ENCODE results near the gene GFPT2.

Gene GFPT2

DNA sequence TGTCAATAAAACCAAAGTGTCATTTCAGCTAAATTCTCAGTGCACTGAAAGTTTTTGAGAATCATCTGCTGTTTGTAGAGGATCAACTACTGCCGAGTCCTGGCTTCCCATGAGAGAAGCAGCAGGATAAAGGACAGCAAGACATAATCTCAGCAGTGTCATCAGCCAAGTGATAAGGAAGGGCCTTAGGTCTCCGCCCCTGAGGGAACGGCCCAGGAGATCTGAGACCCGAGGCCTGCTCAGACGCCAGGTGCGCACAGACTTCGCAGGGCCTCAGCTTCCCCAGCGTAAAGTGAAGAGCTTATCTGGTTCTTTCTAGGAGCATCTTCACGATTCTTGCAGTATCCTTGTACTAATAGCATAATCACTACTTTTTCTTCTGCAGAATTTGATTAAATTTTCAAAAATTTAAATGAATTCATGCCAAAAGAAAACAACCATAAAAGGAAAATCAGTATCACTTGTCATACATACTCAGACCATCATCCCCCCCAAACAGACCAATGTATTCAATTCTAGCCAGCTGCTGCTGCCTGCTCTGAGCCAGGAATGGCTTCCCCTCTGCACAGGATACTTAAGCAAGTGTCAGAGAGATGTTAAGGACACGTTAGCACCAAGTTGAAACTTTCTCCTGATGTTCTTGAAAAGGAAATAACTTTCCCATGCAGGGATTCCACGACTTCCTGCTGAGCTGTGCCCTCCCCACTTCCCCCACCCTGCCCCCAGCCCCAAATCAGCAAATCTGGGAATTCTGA lies 2.2 kb downstream of the GFPT2 start:
- no peak for DNase-seq

GRCh38 chr5:180350296-180350695 lies 2.8 kb downstream of the GFPT2 start:
- no peak for DNase-seq

DNA sequence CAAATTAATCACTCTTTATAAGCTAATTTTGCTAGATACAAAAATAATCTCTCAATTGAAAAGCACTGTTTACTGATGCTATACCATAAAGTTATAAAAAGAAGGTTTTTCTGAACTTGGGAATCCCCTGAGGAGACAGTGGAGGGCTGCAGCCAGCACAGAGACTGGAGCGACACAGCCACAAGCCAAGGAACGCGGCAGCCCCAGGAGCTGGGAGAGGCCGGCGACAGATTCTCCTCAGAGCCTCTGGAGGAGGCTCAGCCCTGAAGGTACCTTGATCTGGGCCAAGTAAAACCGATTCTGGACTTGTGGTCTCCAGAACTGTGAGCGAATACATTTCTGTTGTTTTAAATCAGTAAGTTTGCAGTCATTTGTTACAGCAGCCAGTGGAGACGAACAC lies 3.7 kb downstream of the GFPT2 start:
- no peak for DNase-seq

GRCh38 chr5:180348336-180348735 lies 4.8 kb downstream of the GFPT2 start:
- DNase-seq: no peak

- DNase-seq: no peak
Observed at GRCh38 chr5:180347702-180348101, 5.4 kb downstream of the GFPT2 start.

DNA sequence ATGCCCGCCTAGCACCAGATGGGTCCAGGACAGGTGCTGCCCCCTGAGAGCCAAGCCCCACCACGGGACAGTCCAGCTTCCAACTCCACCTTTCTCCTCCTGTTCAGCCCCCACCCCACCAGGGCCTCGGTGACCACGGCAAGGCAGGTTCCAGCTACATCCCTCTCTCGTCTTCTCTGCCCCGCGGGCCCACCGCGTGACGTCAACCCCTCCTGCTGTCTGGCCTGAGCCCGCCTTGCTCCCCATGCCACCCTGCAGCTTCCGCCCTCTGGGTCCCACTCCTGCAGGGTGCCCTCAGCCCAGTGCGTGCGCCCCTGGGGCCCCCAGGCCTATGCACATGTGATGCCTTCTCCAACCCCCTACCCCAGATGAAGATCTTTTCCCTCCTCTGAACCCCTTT lies 6.8 kb downstream of the GFPT2 start:
- no peak for DNase-seq

- DNase-seq: no peak
Observed at GRCh38 chr5:180345781-180346180, 7.4 kb downstream of the GFPT2 start.

DNA sequence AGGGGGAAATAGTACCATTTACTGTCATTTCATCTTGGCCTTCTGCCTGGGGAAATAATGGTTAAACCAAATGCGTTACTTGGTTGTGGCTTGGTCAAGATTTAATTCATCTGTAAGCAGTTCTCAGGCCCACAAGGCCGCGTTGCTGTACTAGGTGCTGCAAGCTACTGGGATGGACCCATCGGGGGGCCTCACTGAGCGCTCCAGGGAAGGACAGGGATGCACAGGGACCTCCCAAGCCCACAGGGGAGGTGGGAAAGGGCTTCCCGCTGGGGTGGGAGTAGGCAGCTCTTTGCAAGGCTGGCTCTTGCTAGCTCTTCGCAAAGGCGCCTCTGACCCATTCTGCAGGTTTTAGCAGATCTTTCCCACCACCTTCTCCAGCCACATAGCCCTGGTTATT lies 8.0 kb downstream of the GFPT2 start:
- DNase-seq: no peak

- no peak for DNase-seq
Observed at GRCh38 chr5:180344696-180344999, 8.5 kb downstream of the GFPT2 start.

DNA sequence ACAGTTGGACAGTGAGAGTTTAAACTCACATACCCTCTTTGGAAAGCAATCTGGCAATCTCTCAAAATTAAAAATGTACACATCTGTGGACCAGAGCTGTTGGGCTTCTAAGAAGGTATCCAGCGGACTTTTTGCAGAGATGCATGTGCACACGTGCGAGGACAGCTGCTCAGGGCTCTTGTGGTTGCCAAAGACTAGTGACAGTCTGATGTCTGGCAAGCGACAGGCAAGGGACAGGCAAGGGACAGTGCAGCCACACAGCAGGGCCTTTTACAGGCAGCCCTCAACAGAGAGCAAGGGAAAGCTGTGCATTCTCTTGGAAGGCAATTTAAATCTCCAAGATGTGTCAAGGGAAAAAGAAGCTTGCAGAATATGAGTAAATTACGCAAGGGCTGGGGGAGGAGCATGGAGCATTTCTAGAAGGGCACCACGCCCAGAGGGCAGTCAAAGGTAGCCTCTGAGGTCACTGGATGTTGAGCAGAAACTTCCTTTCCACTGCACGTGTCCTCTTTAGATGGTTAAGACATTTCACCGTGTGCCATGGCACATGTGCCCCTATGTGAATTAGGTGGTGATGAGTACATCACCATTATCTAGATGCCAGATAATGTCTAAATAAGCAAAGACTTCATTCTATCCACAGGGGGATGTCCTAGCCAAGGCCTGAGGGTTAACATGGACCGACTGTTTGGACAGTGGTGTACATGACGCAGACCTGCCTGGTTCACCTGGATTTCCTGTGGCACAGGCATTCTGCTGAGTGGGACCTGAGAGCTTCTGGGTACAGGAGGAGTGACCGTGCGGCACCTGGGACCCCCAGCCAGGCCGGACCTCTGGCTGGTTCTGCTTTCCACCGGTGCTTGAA lies 9.1 kb downstream of the GFPT2 start:
- no peak for DNase-seq

DNA sequence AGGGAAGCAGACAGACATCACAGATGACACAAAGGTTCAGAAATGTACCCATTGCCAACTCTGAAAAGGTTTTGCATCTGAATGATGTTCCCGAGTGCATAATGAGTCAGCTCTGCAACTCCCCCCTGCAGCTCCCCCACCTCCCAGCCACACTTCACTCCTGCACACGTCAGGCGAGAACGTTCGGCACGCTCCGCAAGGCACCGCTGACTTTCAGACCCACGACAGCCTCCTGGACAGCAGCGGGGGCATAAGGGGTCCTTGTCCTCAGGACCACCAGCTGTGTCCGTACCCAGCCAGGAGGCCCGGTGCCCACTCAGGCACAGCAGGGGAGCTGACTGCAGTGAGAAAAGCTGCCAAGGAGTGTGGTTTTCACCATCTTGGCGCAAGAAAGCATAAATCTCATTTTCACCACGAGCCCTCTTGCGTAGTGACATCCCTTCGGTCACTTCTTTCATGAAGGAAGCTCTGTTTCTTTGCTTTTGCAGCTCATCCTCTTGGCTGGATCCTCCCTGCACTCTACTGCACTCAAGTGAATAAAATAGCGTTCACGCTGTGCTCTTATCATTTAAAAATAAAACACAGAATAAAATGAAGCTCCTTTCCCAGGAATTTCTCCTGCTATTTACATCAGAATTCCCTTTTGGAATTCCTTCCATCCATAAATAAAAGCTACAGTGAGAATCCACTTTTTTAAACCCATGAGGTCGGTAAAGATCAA lies 9.9 kb downstream of the GFPT2 start:
- no peak for DNase-seq

DNA sequence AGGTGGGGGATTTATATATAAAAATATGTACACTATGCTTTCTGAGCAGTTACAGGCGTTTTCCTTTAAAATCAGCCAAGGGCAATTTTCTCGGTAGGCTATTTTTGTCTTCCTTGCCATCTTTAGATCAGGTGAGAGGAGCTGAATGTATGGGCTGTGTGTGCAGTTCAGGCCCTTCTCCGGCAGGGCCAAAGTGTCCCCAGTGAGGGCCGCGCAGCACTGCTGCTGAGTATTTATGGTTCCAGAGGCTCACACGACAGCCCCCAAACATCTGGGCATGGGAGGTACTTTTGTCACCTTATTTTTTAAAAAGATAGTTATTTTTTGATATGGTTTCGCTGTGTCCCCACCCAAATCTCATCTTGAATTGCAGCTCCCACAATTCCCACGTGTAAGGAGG lies 11.5 kb downstream of the GFPT2 start:
- no peak for DNase-seq

DNA sequence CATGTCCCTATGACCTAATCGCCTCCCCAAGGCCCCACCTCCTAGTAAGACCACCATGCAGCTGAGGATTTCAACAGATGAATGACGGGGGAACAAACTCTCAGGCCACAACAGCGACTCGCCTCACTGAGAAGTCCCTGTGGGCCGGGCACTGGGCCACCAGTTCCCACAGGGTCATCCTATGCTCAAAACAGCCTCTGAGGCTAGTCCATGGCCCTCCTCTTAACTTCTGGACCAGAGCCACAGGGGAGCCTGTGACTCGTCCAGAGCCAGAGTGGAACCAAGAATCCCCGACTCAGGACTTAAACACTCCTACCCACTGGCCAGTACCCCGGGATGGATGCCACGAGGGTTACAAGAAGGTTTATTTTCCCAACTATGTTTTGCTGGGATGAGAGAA lies 12.3 kb downstream of the GFPT2 start:
- no peak for DNase-seq

DNA sequence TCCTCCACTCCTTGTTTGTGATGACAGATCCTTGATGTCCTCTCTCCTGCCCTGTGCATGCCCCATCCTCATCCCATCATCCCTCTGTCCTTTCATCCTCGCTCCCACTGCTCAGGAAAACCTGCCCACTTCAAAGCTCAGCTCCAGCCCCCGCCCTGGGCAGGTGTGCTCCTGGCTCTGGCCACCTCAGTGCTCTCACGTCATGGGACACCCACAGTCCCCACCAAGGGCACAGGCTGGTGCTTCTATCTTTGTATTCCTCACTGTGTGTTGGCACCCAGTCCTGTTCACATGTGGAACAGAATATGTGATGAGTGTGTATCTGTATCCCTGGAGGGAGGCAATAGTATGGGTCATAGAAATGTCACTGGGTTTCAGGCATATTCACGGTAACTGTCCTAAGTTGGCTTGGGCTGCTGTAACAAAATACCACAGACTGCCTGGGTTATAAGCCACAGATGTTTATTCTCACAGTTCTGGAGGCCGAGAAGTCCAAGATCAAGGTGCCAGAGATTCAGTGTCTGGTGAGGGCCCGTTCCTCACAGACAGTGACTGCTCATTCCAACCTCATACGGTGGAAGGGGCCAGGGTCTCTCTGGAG lies 13.5 kb downstream of the GFPT2 start:
- DNase-seq: no peak

DNA sequence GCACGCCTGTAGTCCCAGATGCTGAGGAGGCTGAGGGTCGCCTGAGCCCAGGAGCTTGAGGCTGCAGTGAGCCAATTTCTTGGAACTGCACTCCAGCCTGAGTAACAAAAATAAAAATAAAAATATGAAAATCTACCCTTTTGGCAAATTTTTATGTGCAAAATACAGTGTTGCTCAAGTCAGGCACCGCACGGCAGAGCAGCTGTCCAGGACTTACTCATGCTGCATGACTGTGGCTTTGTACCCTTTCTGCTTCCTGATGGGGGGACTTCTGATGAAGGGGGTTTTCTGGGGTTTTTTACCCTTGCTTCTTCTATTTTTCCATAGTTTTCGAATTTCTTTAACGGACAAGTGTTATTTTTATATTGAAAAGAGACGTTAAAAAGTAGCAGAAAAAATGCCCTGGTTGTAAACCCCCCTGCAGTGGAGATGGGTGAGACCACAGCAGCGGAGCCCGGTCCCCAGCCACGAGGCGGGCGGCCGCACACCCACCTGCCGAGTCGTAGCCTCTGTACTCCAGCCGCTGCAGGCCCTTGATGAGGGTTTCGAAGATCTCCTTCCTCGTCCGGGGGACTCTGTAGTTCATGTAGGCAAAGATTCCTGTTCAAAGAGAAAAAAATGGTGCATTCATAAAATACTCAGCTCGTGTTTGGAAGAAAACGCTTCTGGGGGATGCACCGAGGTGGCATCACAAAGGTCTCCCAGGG lies 15.0 kb downstream of the GFPT2 start:
- no peak for DNase-seq

- DNase-seq: no peak
Observed at GRCh38 chr5:180336234-180337020, 16.7 kb downstream of the GFPT2 start.

DNA sequence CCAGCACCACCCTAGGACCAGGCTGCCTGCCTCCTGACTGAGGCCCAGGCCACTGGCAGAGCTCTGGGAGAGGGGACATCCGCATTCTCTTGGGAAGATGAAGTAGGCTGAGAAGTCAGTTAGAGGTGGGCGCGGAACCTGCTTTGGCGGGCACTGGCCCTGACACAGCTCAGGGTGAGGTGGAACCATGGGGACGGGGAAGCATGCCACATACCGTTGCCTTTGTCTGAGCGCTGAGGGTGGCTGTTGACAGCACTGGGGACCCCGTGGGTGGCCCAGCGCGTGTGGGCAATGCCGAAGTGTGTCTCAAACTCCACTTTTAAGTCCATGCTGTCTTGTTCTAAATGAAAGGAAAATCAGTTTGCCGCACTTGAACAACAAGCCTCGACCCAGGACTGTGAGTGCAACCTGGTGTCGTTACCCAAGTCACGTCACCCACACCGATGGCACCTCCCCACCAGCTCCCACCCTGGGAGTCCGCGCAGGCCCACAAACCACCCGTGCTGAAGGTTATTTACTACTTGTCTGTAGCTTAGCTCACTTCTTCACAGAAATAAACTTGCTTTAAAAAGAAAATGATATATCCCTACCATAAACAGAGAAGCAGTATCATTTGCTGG lies 17.4 kb downstream of the GFPT2 start:
- DNase-seq: no peak

DNA sequence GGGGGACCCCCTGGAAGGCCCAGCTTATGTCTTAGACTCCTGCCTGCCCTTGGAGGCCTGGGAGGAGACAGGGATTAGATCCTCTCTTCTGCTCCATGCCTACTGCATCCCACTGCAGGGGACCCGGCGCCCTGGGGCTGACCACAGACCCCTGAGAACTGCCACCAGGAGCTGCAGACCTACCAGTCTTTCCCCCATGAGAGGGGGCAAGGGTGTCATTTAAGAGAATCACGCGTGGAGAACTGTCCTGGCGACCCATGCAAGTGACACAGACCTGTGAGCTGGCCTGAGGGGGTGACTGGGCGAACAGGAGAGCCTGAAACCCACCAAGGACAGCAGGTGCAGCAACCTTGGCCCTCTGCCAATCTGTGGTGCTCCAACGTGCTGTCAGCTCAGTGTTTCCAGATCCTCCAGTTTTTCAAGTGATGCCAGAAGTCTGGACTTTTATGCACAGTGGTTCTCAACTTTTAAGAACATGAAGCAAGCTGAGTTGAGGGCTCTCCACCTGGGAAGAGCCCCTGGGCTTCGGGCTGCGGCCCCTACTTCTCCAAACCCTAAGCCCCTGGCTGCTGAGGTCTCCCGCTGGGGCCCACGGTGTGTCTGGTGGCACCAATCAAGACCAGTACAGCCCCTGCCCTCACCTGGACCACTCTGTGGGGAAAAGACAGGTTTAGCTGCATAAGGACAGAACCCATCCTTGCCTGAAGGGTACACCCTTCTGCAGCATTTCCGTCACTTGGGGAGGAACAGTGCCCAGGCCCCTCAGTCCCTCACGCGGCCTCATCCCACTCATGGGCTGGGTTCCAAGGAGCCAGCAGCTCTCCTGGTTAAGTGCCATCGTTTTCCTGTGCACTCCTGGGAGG lies 18.2 kb downstream of the GFPT2 start:
- DNase-seq: no peak

DNA sequence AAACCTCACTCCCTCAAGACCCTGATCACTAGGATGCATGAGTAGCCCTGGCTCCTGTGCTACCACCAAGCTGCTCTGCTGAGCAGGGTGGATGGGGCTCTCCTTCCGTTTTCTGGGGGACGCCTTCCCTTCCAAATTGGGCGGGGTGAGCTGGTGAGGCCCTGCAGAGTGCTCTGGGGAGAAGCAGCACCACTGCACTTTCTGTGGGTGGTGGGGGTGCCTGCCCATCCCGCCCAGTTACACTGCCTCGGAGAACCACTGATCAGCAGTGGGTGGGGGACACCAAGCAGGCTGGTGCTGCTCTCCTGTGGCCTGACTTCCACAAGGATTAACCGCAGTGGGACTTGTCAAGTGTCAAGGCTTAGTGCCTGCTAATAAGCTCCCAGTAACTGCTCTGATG lies 19.0 kb downstream of the GFPT2 start:
- no peak for DNase-seq

- no peak for DNase-seq
Observed at GRCh38 chr5:180333661-180334060, 19.5 kb downstream of the GFPT2 start.

DNA sequence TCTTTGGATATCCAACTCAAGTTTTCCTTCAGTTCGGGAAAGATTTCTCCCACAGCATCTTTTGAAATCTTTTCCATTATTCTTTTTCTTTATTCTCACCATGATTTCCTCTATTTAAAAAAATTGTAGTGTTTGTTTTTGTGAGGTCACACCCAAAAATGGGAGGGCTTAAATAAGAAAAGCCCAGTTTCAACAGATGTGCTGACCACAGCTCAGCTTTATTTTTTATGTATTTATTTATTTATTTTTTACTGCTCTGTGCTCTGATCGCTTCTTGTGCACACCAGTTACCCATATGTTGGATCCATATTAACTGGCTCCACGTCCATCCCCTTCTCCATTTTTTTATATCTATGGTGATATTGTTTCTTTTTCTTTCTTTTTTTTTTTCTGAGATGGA lies 20.3 kb downstream of the GFPT2 start:
- DNase-seq: no peak

Measured in NCI-H1048 (cell line).